HG02840 (cell line): ENCODE measurements around the gene EIF3L.
A peak's percentile ranks its signal among the peaks of the same experiment; 100 is the strongest.

Experiments
- ATAC-seq: cut with Tn5 transposase; IDR thresholded peaks from one replicate; pipeline ENCODE4 v1.9.1; 2021; ENCODE audit warnings: mild to moderate bottlenecking, moderate library complexity, moderate number of reproducible peaks; ENCODE audit not compliant: unreplicated experiment, low FRiP score

Gene EIF3L

GRCh38 chr22:37898441-37899181, 49.4 kb downstream of the EIF3L start:
- ATAC-seq: no peak

- no peak for ATAC-seq
Observed at GRCh38 chr22:37904572-37905533, 55.6 kb downstream of the EIF3L start.

DNA sequence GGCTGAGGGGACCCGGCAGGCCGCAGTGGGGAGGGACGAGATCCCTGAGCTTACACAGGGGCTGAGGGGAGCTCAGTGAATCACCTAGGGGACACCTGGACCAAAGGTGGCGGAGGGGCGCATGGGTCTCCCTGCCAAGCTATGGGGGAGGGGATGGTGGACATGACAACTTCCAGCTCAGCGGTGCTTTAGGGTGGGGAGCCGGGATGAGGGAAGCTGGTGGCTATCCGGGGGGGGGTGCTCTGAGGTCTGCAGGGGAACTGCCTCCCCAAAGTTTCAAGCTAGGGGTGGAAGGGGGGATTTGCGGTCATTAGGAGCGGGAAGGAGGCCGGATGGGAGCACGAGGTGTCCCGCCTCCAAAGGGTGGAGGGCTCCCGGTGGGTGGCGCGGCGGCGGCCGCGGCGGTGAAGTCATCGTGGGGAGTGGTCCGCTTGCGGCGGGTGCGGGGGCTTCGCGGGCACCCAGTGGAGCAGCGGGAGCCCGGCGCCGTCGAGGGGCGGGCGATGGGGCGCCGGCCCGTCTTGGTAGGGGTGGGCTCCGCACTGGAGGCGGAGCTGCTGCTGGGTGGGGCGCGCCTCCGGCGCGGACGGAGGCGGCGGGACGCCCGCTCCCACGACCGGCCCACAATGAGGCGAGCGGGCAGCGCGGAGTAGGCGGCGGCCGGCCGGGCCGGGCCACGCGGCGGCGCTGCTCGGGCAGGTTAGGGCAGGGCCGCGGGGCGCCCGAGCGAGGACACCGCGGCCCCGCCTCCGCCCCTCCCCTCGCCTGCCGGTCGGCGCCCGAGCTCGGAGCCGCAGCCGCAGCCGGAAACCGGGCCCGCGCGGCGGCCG, 56.5 kb downstream of the EIF3L start, which contains the start of gene MICALL1:
Gene MICALL1 (plus strand): TSS at position 764 of the 830 bp plus-strand sequence. CDS start 126 bp downstream, outside the sequence.
- peak; percentile 51 for ATAC-seq

DNA sequence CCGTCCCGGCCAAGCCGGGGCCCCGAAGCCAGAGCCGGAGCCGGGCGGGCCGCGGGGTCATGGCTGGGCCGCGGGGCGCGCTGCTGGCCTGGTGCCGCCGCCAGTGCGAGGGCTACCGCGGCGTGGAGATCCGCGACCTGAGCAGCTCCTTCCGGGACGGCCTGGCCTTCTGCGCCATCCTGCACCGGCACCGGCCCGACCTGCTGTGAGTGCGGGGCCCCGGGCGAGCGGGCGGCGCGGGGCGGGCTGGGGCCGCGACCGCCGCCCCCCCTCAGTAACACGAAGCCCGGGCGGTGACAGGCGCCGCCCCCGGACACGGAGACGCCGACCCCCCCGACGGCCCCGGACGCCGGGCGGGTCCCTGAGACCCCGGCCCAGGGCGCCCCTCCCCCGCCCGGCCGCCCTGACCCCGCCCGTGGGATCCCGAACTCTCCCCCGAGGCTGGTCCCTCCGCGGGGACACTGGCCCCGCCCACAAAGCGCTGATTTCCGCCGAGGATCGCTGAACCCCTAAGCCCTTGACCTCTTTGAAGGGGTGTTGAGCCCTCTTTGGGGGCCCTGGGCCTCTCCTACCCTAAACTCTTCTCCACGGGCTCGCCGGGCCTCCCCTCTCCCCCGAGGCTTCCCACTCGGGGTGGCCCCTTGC, 57.3 kb downstream of the EIF3L start:
- peak; percentile 28 for ATAC-seq

- no peak for ATAC-seq
Observed at GRCh38 chr22:37907036-37907954, 58.1 kb downstream of the EIF3L start.

GRCh38 chr22:37909766-37910165, 60.5 kb downstream of the EIF3L start:
- ATAC-seq: no peak

DNA sequence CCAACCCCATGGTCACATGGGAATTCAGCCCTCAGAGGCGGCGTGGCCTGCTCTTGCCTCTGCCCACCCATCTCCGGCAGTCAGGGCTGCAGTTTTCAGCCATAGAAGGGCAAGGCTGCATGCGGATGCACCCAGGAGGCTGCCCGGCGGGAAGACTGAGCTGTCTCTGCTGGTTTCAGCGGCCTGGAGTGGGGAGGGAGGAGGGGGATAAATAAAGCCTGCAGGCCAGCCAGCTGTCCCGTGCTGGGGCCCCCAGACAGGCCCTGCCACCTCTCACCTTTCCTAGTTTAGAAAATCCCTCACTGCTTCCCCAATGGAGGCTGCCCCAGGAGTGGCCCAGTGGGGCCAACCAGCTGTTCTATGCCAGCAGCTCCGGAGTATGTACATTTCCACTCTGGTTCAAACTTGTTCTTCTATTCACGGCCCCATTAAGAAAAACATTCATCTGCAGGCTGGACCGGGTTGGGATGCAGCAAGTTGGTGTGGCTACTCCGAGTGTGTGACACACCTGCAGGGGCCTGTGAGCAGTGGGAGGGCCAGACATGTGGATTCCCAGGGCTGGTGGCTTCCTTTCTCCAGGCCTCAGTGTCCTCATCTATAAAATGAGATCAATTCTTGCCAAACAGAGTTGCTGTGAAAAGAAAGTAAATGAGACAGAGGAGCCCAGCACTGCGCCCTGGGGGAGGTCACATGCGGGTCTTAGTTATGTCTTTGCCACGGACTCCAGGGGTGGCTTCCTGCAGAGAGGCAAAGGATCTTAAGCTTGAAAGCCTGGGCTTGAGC, 61.9 kb downstream of the EIF3L start:
- ATAC-seq: no peak

GRCh38 chr22:37911697-37912096, 62.5 kb downstream of the EIF3L start:
- ATAC-seq: no peak

- no peak for ATAC-seq
Observed at GRCh38 chr22:37912171-37912570, 63.0 kb downstream of the EIF3L start.

DNA sequence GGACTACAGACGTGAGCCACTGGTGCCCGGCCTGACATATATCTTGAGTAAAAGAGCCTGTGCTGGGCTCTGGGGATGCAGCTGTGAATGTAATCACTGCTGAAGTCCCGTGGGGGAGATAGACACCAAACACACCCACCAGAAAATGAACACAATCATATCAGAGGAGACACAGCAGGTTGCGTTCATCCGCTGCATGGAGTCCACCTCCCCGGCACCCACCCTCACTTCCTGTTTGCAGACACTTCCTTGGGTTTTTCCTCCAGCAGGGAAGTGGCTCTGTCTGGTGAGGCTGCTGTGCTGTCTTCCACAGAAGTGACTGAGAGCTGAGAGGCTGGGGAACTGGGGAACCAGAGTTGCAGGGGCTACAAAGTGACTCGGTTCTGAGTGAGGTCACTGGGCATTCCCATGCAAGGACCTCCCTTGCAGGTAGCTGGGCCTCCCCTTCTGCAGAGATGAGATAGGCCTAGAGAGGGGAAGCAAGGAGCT, 64.1 kb downstream of the EIF3L start:
- ATAC-seq: no peak

- ATAC-seq: no peak
Observed at GRCh38 chr22:37916311-37916710, 67.1 kb downstream of the EIF3L start.

DNA sequence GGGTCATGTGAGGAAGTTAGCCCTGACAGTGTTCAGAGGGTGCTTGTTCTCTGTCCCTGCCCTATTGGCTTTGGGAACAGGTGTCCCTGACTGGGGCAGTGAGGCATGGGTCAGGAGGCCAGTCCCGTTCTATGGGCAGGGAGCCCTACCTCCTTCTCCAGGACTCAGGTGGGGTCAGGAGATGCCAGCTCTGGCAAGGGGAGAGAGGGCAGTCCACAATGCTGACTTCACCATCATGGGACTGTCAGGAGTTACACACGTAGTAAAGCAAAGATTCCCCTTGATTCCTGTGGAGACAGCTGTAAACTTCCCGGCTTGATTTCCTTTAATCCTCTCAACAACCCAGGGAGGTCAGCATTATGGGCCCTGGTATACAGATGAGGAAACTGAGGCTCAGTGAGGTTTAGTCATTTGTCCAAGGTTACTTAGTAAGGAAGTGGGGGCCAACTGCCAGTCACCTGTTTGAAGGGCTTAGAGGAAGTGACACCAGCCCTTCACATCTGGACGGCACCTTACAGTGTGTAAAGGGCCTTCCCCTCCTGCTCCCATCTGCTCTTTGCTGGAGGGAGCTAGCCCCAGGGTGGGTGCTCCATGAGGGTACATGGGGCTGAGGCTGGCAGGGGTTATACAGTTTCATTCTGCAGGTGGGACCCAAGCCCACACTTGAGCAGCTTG, 68.8 kb downstream of the EIF3L start:
- no peak for ATAC-seq

DNA sequence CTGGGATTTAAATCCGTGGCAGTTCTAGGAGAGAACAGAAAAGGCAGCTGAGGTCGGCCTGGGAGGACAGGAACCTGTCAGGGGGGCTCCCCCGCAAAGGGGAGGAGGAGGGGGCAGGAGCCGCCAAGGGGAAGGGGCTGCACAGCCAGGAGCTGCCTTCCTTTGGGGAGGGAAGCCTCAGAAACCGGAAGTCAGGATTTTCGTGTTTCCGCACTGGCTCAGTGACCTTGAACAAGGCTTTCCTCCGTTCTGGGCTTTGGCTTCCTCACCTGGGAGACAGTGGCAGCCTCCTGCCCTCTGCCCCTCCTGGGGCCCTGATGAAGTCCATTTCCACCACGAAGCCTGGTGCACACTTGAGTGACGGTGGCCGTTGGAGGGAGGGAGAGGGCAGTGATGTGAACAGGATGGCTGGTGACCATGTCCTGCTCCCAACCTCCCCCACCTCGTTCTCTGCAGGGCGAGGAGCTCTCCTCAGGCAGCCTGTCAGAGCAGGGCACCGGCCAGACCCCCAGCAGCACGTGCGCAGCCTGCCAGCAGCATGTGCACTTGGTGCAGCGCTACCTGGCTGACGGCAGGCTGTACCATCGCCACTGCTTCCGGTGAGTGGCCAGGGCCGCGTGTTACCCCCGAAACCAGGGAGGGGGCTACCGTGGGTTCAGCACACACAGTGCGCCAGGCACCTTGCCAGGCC, 69.5 kb downstream of the EIF3L start:
- ATAC-seq: no peak

GRCh38 chr22:37920126-37920525, 70.9 kb downstream of the EIF3L start:
- no peak for ATAC-seq

GRCh38 chr22:37922191-37922590, 73.0 kb downstream of the EIF3L start:
- no peak for ATAC-seq

DNA sequence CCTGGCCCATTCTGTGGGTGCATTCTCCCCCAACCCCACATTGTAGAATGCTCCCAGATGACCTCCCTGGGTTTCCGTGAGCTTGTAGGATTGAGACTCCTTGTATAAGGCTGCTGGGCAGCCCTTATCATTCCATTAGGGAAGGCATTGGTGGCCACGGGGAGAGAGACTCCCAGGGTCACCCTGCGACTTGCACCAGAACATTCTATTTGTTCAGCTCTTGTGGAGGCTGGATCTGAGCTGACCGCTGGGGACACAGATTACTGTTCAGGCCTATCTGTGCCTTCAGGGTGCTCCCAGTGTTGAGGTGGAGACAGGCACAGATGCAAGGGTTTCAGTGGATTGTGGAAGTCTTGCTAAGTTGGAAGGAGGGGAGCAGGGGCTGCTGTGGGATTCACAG, 74.7 kb downstream of the EIF3L start:
- ATAC-seq: no peak
